Transverse colon (tissue), 4 donors: Measurements from ENCODE around the gene KRT71.

Experiments
- CTCF ChIP-seq, 5 experiments: fragments of 200-600 bp in 3 of 5; fragments of 450-650 bp in 2 of 5; sonication (generic) in 3 of 5; IDR thresholded peaks; 1 replicate in 2 of 5; 2 replicates in 3 of 5; pipeline ENCODE4 v1.5.1; 2016 to 2017; ENCODE audit warnings: antibody characterized with exemption in 5 of 5, inconsistent platforms in 3 of 5, mild to moderate bottlenecking in 2 of 5, moderate library complexity in 1 of 5
- EP300 ChIP-seq: sonication (generic); formaldehyde crosslinking; IDR thresholded peaks from one replicate; pipeline ENCODE4 v1.6.1; 2017; ENCODE audit warnings: antibody characterized with exemption, low read depth
- POLR2AphosphoS5 ChIP-seq, 3 donors: sonication (generic); formaldehyde crosslinking; IDR thresholded peaks; one replicate each; pipeline ENCODE4 v1.6.1; 2016; ENCODE audit warnings: antibody characterized with exemption in 3 of 3

DNA sequence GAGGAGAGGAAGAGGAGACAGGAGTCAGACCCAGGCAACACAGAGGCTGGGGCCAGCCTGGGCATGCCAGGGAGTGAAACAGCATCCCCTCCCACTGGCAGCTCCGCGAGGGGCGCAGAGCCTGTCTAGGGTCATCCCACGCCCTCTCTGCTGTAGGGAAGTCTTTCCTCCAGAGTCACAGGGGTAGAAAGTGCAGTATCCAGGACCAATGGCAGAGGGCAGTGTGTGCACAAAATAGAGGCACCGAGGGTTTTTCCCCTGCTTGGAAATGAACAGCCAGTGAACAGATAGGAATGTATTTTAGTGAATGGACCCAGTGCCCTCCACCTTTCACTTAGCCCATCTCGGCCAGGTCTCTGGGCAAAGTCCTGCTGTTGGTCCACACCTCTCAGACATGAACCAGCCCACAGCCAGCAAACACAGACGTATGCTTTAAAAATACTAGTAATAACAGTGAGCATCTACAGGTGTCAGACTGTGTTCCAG lies 30.1 kb upstream of the KRT71 start:
- TF ChIP-seq CTCF (IDR thresholded peaks at IDR 0.05) (peak; percentile 50 to 83 (median 69)), EP300 (no peak), POLR2AphosphoS5 (IDR thresholded peaks at IDR 0.05) (no peak)
